ENCODE data around the gene LHFPL6. TPM values are rescaled to one million over a fixed set of nuclear protein-coding genes. Genes with fewer than 3 reads are reported as not detected.
A peak's percentile ranks its signal among the peaks of the same experiment; 100 is the strongest.

The LHFPL6 gene
- total RNA-seq, 1 donor from 2014 or later, result 3.0 TPM

- TF ChIP-seq EZH2 (IDR thresholded peaks at IDR 0.05), result no peak
- TF ChIP-seq CTCF (IDR thresholded peaks at IDR 0.05), result no peak
- no peak for TF ChIP-seq EZH2phosphoT487 (IDR thresholded peaks at IDR 0.05)
- peaks cover 16% of the 10 kb centered on the region for H3K4me1 ChIP-seq
Observed at GRCh38 chr13:39485314-39485700, 117.7 kb downstream of the LHFPL6 start.

GRCh38 chr13:39484506-39485313 is 118.3 kb downstream of the LHFPL6 start:
- H2AFZ ChIP-seq (replicated peaks), result no peak overlapping the region
- peaks cover 11% of the 10 kb centered on the region for H3K4me1 ChIP-seq
- H4K20me1 ChIP-seq (ENCODE audit: low read depth), result no peaks in the 10 kb centered on the region
- Mint-ChIP-seq H3K36me3 (peaks cover 2% of the 10 kb centered on the region), H3K4me1 (peaks cover 46% of the 10 kb centered on the region), H3K9me3 (no peaks in the 10 kb centered on the region), H3K27ac (peak overlapping the region; percentile 10), H3K27me3 (ENCODE audit: insufficient read depth, low read depth) (no peaks in the 10 kb centered on the region), H3K4me3 (no peak overlapping the region)
- H3K27ac ChIP-seq, result no peak overlapping the region
- no peak for DNase-seq (ENCODE audit: low spot score)
- no peaks in the 10 kb centered on the region for H3K27me3 ChIP-seq
- no peaks in the 10 kb centered on the region for H3F3A ChIP-seq (ENCODE audit: low read depth)
- no peak overlapping the region for H3K4me3 ChIP-seq
- no peaks in the 10 kb centered on the region for H3K36me3 ChIP-seq
- no peak overlapping the region for H3K9ac ChIP-seq
- H3K9me3 ChIP-seq (ENCODE audit: low read depth), result no peaks in the 10 kb centered on the region
- no peak for TF ChIP-seq EZH2phosphoT487 (IDR thresholded peaks at IDR 0.05)
- no peak for TF ChIP-seq CTCF (IDR thresholded peaks at IDR 0.05)
- no peak for TF ChIP-seq EZH2 (IDR thresholded peaks at IDR 0.05)
- H3K4me2 ChIP-seq, result no peak overlapping the region
- H3K79me2 ChIP-seq (ENCODE audit: low read depth), result no peaks in the 10 kb centered on the region

More at GRCh38 chr13:39485314-39485700, 117.7 kb downstream of the LHFPL6 start:
- no peaks in the 10 kb centered on the region for H3K36me3 Mint-ChIP-seq
- Histone ChIP-seq H3K27me3 (no peaks in the 10 kb centered on the region), H3K4me2 (no peak overlapping the region), H3K36me3 (no peaks in the 10 kb centered on the region), H3K4me3 (no peak overlapping the region), H2AFZ (replicated peaks) (no peak overlapping the region), H3K79me2 (ENCODE audit: low read depth) (no peaks in the 10 kb centered on the region), H4K20me1 (ENCODE audit: low read depth) (no peaks in the 10 kb centered on the region), H3K9ac (no peak overlapping the region), H3F3A (ENCODE audit: low read depth) (peaks cover under 1% of the 10 kb centered on the region), H3K9me3 (ENCODE audit: low read depth) (no peaks in the 10 kb centered on the region), H3K27ac (no peak overlapping the region)
- no peak overlapping the region for H3K4me3 Mint-ChIP-seq
- H3K27ac Mint-ChIP-seq, result no peak overlapping the region
- H3K9me3 Mint-ChIP-seq, result no peaks in the 10 kb centered on the region
- no peak for DNase-seq (ENCODE audit: low spot score)
- peaks cover 52% of the 10 kb centered on the region for H3K4me1 Mint-ChIP-seq
- H3K27me3 Mint-ChIP-seq (ENCODE audit: insufficient read depth, low read depth), result no peaks in the 10 kb centered on the region

GRCh38 chr13:39483326-39483725 is 119.7 kb downstream of the LHFPL6 start:
- H3K4me2 ChIP-seq, result no peak overlapping the region
- no peaks in the 10 kb centered on the region for H3K27me3 Mint-ChIP-seq (ENCODE audit: insufficient read depth, low read depth)
- DNase-seq (ENCODE audit: low spot score), result no peak
- H3K9me3 Mint-ChIP-seq, result no peaks in the 10 kb centered on the region
- H3K27ac Mint-ChIP-seq, result no peak overlapping the region
- H3K79me2 ChIP-seq (ENCODE audit: low read depth), result no peaks in the 10 kb centered on the region
- H3K4me1 Mint-ChIP-seq, result peaks cover 38% of the 10 kb centered on the region
- peaks cover 9% of the 10 kb centered on the region for H3K4me1 ChIP-seq
- H3K36me3 Mint-ChIP-seq, result peaks cover 2% of the 10 kb centered on the region
- no peak for TF ChIP-seq EZH2 (IDR thresholded peaks at IDR 0.05)
- no peak for TF ChIP-seq EZH2phosphoT487 (IDR thresholded peaks at IDR 0.05)
- TF ChIP-seq CTCF (IDR thresholded peaks at IDR 0.05), result no peak
- H3K4me3 Mint-ChIP-seq, result no peak overlapping the region
- no peak overlapping the region for H3K9ac ChIP-seq
- no peak overlapping the region for H3K27ac ChIP-seq
- no peaks in the 10 kb centered on the region for H3K9me3 ChIP-seq (ENCODE audit: low read depth)
- no peak overlapping the region for H3K4me3 ChIP-seq
- H3K36me3 ChIP-seq, result no peaks in the 10 kb centered on the region
- no peaks in the 10 kb centered on the region for H3K27me3 ChIP-seq
- no peaks in the 10 kb centered on the region for H3F3A ChIP-seq (ENCODE audit: low read depth)
- H2AFZ ChIP-seq (replicated peaks), result no peak overlapping the region
- H4K20me1 ChIP-seq (ENCODE audit: low read depth), result no peaks in the 10 kb centered on the region
